DOHH2 (cell line): ENCODE results near the gene SPTLC1.

Source experiments
- H3F3A ChIP-seq: fragments of 200-600 bp; sonication (generic), shearing (Covaris generic); 2 replicates; pipeline ENCODE4 v1.6.0; 2016; ENCODE audit warnings: antibody characterized with exemption, mild to moderate bottlenecking; ENCODE audit not compliant: control insufficient read depth, insufficient read depth
- H3K27ac ChIP-seq: fragments of 200-600 bp; sonication (generic); 2 replicates; pipeline ENCODE4 v1.5.1; 2014; ENCODE audit warnings: low read depth, mild to moderate bottlenecking, low read length, moderate library complexity
- H3K27me3 ChIP-seq: fragments of 200-600 bp; sonication (generic); 2 replicates; pipeline ENCODE4 v1.6.1; 2014; ENCODE audit warnings: mild to moderate bottlenecking, low read length, mixed read lengths; ENCODE audit not compliant: control insufficient read depth
- H3K36me3 ChIP-seq: fragments of 200-600 bp; sonication (generic); 2 replicates; pipeline ENCODE4 v1.6.1; 2014; ENCODE audit warnings: mild to moderate bottlenecking, low read length, moderate library complexity, mixed read lengths; ENCODE audit not compliant: control insufficient read depth
- H3K4me1 ChIP-seq: fragments of 200-600 bp; sonication (generic); 2 replicates; pipeline ENCODE4 v1.6.1; 2014; ENCODE audit warnings: mild to moderate bottlenecking, low read length, mixed read lengths; ENCODE audit not compliant: control insufficient read depth
- H3K4me2 ChIP-seq: fragments of 200-600 bp; sonication (generic); 2 replicates; pipeline ENCODE4 v1.6.0; 2014; ENCODE audit warnings: mild to moderate bottlenecking, low read length, moderate library complexity
- H3K4me3 ChIP-seq: fragments of 200-600 bp; sonication (generic); 2 replicates; pipeline ENCODE4 v1.5.1; 2014; ENCODE audit warnings: mild to moderate bottlenecking, low read length, mixed read lengths
- H3K79me2 ChIP-seq: fragments of 200-600 bp; sonication (generic); 2 replicates; pipeline ENCODE4 v1.6.1; 2014; ENCODE audit warnings: mild to moderate bottlenecking, low read length, mixed read lengths; ENCODE audit not compliant: control insufficient read depth
- H3K9me2 ChIP-seq: fragments of 200-600 bp; sonication (generic); replicated peaks from 2 replicates; pipeline ENCODE4 v1.6.1; 2014; ENCODE audit warnings: mild to moderate bottlenecking, low read length, mixed read lengths; ENCODE audit not compliant: control insufficient read depth
- H3K9me3 ChIP-seq: fragments of 200-600 bp; sonication (generic); 2 replicates; pipeline ENCODE4 v1.6.1; 2014; ENCODE audit warnings: antibody characterized with exemption, low read length, mixed read lengths; ENCODE audit not compliant: control insufficient read depth, insufficient read depth
- H4K20me1 ChIP-seq: fragments of 200-600 bp; sonication (generic); 2 replicates; pipeline ENCODE4 v1.6.0; 2014; ENCODE audit warnings: low read depth, mild to moderate bottlenecking, antibody characterized with exemption, low read length, moderate library complexity; ENCODE audit not compliant: control insufficient read depth, insufficient read depth
- EZH2phosphoT487 ChIP-seq: fragments of 200-600 bp; sonication (generic); IDR thresholded peaks from 2 replicates; pipeline ENCODE4 v1.6.1; 2017; ENCODE audit warnings: borderline replicate concordance, mild to moderate bottlenecking, antibody characterized with exemption, low read length, moderate library complexity, mixed read lengths
- TF ChIP-seq, protein P1 (sequence below): fragments of 200-600 bp; sonication (generic); IDR thresholded peaks from one replicate; pipeline ENCODE4 v1.5.1; 2014; ENCODE audit warnings: antibody characterized with exemption, mild to moderate bottlenecking, low read depth, low read length; ENCODE audit not compliant: poor library complexity, severe bottlenecking

The SPTLC1 gene

DNA sequence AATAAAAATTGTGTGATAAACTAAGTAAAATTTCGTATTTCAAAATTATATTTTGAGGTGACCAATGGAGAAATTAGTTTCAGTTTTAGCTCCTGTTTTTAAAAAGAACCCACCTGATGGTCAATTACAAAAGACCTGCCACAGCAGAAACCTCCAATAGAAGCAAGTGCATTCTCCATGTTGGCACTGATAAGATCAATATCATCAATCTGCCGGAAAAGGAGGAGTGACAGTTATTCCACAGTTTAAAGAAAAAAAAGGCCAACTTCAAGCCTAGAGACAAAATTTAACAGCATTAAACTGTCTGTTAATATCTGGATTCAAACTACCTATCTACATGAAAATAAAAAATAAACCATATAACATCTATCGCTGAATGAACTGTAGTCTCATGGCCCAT is 67.7 kb downstream of the SPTLC1 start:
- TF ChIP-seq, protein P1, sequence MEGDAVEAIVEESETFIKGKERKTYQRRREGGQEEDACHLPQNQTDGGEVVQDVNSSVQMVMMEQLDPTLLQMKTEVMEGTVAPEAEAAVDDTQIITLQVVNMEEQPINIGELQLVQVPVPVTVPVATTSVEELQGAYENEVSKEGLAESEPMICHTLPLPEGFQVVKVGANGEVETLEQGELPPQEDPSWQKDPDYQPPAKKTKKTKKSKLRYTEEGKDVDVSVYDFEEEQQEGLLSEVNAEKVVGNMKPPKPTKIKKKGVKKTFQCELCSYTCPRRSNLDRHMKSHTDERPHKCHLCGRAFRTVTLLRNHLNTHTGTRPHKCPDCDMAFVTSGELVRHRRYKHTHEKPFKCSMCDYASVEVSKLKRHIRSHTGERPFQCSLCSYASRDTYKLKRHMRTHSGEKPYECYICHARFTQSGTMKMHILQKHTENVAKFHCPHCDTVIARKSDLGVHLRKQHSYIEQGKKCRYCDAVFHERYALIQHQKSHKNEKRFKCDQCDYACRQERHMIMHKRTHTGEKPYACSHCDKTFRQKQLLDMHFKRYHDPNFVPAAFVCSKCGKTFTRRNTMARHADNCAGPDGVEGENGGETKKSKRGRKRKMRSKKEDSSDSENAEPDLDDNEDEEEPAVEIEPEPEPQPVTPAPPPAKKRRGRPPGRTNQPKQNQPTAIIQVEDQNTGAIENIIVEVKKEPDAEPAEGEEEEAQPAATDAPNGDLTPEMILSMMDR: no peak
- TF ChIP-seq EZH2phosphoT487: no peak
- Histone ChIP-seq H3F3A (no peaks in the 10 kb centered on the region), H3K36me3 (peaks cover 78% of the 10 kb centered on the region), H3K4me3 (no peak overlapping the region), H3K27me3 (no peaks in the 10 kb centered on the region), H4K20me1 (no peaks in the 10 kb centered on the region), H3K9me3 (peaks cover 6% of the 10 kb centered on the region; the same call in 1 of the 2 replicates), H3K9me2 (no peaks in the 10 kb centered on the region), H3K4me2 (no peak overlapping the region), H3K4me1 (no peaks in the 10 kb centered on the region), H3K79me2 (no peaks in the 10 kb centered on the region), H3K27ac (no peak overlapping the region)

DNA sequence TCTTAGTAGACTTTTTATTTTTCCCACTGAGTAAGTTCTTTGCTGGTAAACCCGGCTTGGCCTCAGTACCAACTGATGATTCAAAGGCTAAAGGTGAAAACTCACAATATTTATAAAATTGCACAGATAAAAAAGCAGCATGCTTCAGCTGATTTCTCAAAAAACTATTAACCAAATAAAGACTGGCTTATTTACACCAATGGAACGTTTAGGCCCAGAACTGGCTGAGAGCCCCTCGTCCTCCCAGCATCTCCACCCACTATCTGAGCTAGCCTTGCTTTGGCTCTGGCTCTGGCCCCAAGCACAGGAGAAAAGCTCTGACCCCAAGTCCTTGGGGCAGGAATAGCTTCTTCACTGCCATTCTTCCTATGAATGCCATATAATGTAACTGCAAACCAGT is 68.5 kb downstream of the SPTLC1 start:
- H3K9me2 ChIP-seq: no peaks in the 10 kb centered on the region
- H3K27ac ChIP-seq: no peak overlapping the region
- H3F3A ChIP-seq: no peaks in the 10 kb centered on the region
- peaks cover 13% of the 10 kb centered on the region for H3K9me3 ChIP-seq
- TF ChIP-seq, protein P1: no peak
- no peak for TF ChIP-seq EZH2phosphoT487
- H3K36me3 ChIP-seq: peaks cover 80% of the 10 kb centered on the region
- H3K4me2 ChIP-seq: no peak overlapping the region
- no peaks in the 10 kb centered on the region for H3K4me1 ChIP-seq
- H3K4me3 ChIP-seq: no peak overlapping the region
- H4K20me1 ChIP-seq: no peaks in the 10 kb centered on the region
- no peaks in the 10 kb centered on the region for H3K79me2 ChIP-seq
- no peaks in the 10 kb centered on the region for H3K27me3 ChIP-seq

DNA sequence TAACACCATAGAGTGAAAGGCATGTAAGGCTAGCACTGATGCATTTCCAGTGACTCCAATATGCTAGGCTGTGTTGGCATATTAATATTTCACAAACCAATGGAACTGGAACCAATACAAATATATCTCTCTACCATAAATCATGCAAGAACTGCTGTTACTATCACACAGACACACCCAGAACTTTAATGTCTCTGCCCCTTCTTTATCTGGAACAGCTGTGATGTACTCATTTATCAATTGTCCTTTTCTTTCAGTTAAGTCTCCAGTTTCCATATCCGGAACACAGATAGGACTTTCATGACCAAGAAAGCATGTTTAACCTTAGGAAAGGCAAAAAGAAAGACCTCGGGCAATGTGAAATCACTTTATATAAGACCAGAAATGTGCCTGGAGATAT is 70.3 kb downstream of the SPTLC1 start:
- H3K27me3 ChIP-seq: no peaks in the 10 kb centered on the region
- no peaks in the 10 kb centered on the region for H3K4me1 ChIP-seq
- no peak overlapping the region for H3K4me2 ChIP-seq
- no peaks in the 10 kb centered on the region for H3F3A ChIP-seq
- H3K79me2 ChIP-seq: no peaks in the 10 kb centered on the region
- TF ChIP-seq, protein P1: no peak
- no peak for TF ChIP-seq EZH2phosphoT487
- no peaks in the 10 kb centered on the region for H3K9me2 ChIP-seq
- no peak overlapping the region for H3K27ac ChIP-seq
- peaks cover 73% of the 10 kb centered on the region for H3K36me3 ChIP-seq
- no peaks in the 10 kb centered on the region for H4K20me1 ChIP-seq
- peaks cover 13% of the 10 kb centered on the region for H3K9me3 ChIP-seq
- H3K4me3 ChIP-seq: no peak overlapping the region

DNA sequence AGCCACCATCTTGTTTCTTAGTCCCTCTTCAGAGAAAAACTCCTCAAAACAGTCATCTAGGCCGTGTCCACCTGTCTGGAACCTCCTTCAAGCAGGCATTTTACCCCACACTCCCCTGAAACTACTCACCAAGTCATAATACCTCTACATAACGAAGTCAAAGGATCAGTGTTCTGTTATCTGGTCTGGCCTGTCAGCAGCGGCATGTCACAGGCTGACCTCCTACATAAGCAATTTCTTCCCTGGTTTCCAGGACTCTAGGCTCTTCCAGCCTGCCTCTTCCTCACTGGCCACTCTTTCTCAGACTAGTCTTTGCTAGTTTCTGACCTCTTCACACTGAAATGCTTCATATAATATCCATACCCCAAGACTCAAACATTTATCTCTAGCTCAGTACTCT is 72.2 kb downstream of the SPTLC1 start:
- H3F3A ChIP-seq: no peaks in the 10 kb centered on the region
- H3K4me1 ChIP-seq: no peaks in the 10 kb centered on the region
- H3K4me3 ChIP-seq: no peak overlapping the region
- peaks cover 13% of the 10 kb centered on the region for H3K9me3 ChIP-seq
- H3K36me3 ChIP-seq: peaks cover 62% of the 10 kb centered on the region
- TF ChIP-seq, protein P1: no peak
- H3K79me2 ChIP-seq: no peaks in the 10 kb centered on the region
- no peak overlapping the region for H3K4me2 ChIP-seq
- H3K9me2 ChIP-seq: no peaks in the 10 kb centered on the region
- no peak overlapping the region for H3K27ac ChIP-seq
- H4K20me1 ChIP-seq: no peaks in the 10 kb centered on the region
- no peaks in the 10 kb centered on the region for H3K27me3 ChIP-seq
